ENCODE results near the gene DISC1. TPM values are rescaled to one million over a fixed set of nuclear protein-coding genes. Genes with fewer than 3 reads are reported as not detected.

DISC1 gene
- total RNA-seq, 1 experiment from 2014 or later: 0.36 TPM

GRCh38 chr1:232090816-232091215, 464.2 kb downstream of the DISC1 start:
- no peaks in the 10 kb centered on the region for H3K27me3 ChIP-seq (ENCODE audit: control insufficient read depth, insufficient read depth, low read length)
- TF ChIP-seq TCF7L2 (IDR thresholded peaks at IDR 0.05; ENCODE audit: low read depth, low read length) (no peak), POLR2AphosphoS5 (IDR thresholded peaks at IDR 0.05; ENCODE audit: low read depth, low read length) (no peak), CTCF (IDR thresholded peaks at IDR 0.05) (no peak), SIN3A (IDR thresholded peaks at IDR 0.05; ENCODE audit: borderline replicate concordance, insufficient read depth, low read depth, low read length) (no peak), REST (IDR thresholded peaks at IDR 0.05; ENCODE audit: insufficient read depth in 1 of 2, low read depth in 2 of 2, low read length in 1 of 2) (no peak)
- no peak for ATAC-seq
- H3K4me1 ChIP-seq (ENCODE audit: control insufficient read depth, insufficient read depth, low read length): no peaks in the 10 kb centered on the region
- H3K9me3 ChIP-seq (ENCODE audit: control insufficient read depth, insufficient read depth, low read depth, low read length): no peaks in the 10 kb centered on the region
- intact Hi-C loops (cut with micrococcal nuclease; ENCODE audit: unreplicated experiment) (no loop called here), in situ Hi-C loops (cut with HindIII; ENCODE audit: low pct_unique_long_range_greater_than_20kb, low sequenced_read_pairs) (no loop called here)
- ChIA-PET CTCF (no interaction called here), POLR2A (no interaction called here)
- no TSS peak for BruUV-seq (replicated peaks)
- no peak overlapping the region for H3K27ac ChIP-seq (ENCODE audit: low read length)
- no peaks in the 10 kb centered on the region for H3K36me3 ChIP-seq (ENCODE audit: control insufficient read depth, insufficient read depth, low read length)
- no peak overlapping the region for H3K4me3 ChIP-seq (ENCODE audit: low read depth in 2 of 2, low read length in 2 of 2)
- no peak for DNase-seq (ENCODE audit: low read depth, low spot score)

Other genes starting within 250 kb of the DISC1 start
- 29.0 TPM for gene EGLN1, start 204.5 kb upstream of the DISC1 start, total RNA-seq (2021; ENCODE audit: unreplicated experiment)
- gene TSNAX, start 98.1 kb upstream of the DISC1 start, total RNA-seq (2021; ENCODE audit: unreplicated experiment): 40.0 TPM